Osteoblast (primary cell): Measurements from ENCODE around the gene KLHL29. TPM values are rescaled to one million over a fixed set of nuclear protein-coding genes. Genes with fewer than 3 reads are reported as not detected.
A peak's percentile ranks its signal among the peaks of the same experiment; 100 is the strongest.

Experiments used
- DNase-seq: peaks from one replicate; pipeline ENCODE4 v3.0.0; 2011; ENCODE audit warnings: low spot score, mixed read lengths; ENCODE audit not compliant: insufficient read length; ENCODE audit errors: missing footprints
- H2AFZ ChIP-seq: 2 replicates; pipeline ENCODE4 v1.6.0; 2011; ENCODE audit warnings: mild to moderate bottlenecking, low read length
- H3K27ac ChIP-seq: 2 replicates; pipeline ENCODE4 v1.5.1; 2011; ENCODE audit warnings: mild to moderate bottlenecking, low read depth, low read length, moderate library complexity
- H3K27me3 ChIP-seq: 2 replicates; pipeline ENCODE4 v1.6.0; 2012; ENCODE audit warnings: mild to moderate bottlenecking, control low read depth, inconsistent platforms, low read length, moderate library complexity; ENCODE audit not compliant: insufficient read depth
- H3K36me3 ChIP-seq: 2 replicates; pipeline ENCODE4 v1.5.1; 2011; ENCODE audit warnings: mild to moderate bottlenecking, low read length, control low read depth, moderate library complexity; ENCODE audit not compliant: insufficient read depth
- H3K4me1 ChIP-seq: 2 replicates; pipeline ENCODE4 v1.5.1; 2011; ENCODE audit warnings: mild to moderate bottlenecking, low read length, control low read depth, moderate library complexity; ENCODE audit not compliant: insufficient read depth
- H3K4me2 ChIP-seq: 2 replicates; pipeline ENCODE4 v1.6.0; 2011; ENCODE audit warnings: mild to moderate bottlenecking, low read length; ENCODE audit not compliant: insufficient read depth
- H3K4me3 ChIP-seq: fragments of 200-600 bp; sonication (generic); 3 replicates; pipeline ENCODE4 v1.5.1; 2012; ENCODE audit warnings: mild to moderate bottlenecking, low read length, inconsistent platforms; ENCODE audit not compliant: insufficient read depth
- H3K79me2 ChIP-seq: 2 replicates; pipeline ENCODE4 v1.6.0; 2012; ENCODE audit warnings: mild to moderate bottlenecking, low read length, control low read depth, inconsistent platforms; ENCODE audit not compliant: insufficient read depth
- H3K9me3 ChIP-seq: 2 replicates; pipeline ENCODE4 v1.5.1; 2011; ENCODE audit warnings: low read depth, low read length, control low read depth
- H4K20me1 ChIP-seq: 2 replicates; pipeline ENCODE4 v1.6.0; 2012; ENCODE audit warnings: mild to moderate bottlenecking, low read length, control low read depth; ENCODE audit not compliant: insufficient read depth
- CTCF ChIP-seq: IDR thresholded peaks from 2 replicates; pipeline ENCODE4 v1.5.1; 2011; ENCODE audit warnings: mild to moderate bottlenecking, low read depth, low read length, moderate library complexity; ENCODE audit errors: extremely low read depth
- total RNA-seq: library from RNA; depleted of rRNA; stranded (reverse); fragments of >200 nt; gene quantifications from 2 replicates; pipeline ENCODE4 v1.2.3, GENCODE V29; 2012

The KLHL29 gene
- total RNA-seq = 1.5 and 3.3 TPM in 2 replicates

- no peak within 1 kb of the TSS for H3K27ac ChIP-seq
- H4K20me1 ChIP-seq = peaks cover 9% of the 10 kb centered on the region
- peak within 1 kb of the TSS; percentile 80 for H3K4me2 ChIP-seq
- peak within 1 kb of the TSS; percentile 70 for H3K4me3 ChIP-seq
- no peaks in the 10 kb centered on the region for H3K36me3 ChIP-seq
- H3K27me3 ChIP-seq = peaks cover 22% of the 10 kb centered on the region
- peak within 1 kb of the TSS; percentile 74 for H2AFZ ChIP-seq
- no peaks in the 10 kb centered on the region for H3K79me2 ChIP-seq
- no peaks in the 10 kb centered on the region for H3K9me3 ChIP-seq
- DNase-seq = peak; percentile 100
- TF ChIP-seq CTCF = no peak
- H3K4me1 ChIP-seq = peaks cover 14% of the 10 kb centered on the region
Measured at GRCh38 chr2:23384551-23385343, at the start of gene KLHL29. TSS of gene KLHL29 (plus strand) at chr2:23385179. CDS start at chr2:23562197, 177,018 bp downstream.

- no peak for DNase-seq
- Histone ChIP-seq H3K27me3 (no peaks in the 10 kb centered on the region), H3K79me2 (no peaks in the 10 kb centered on the region), H3K4me2 (no peak overlapping the region), H3K36me3 (no peaks in the 10 kb centered on the region), H4K20me1 (no peaks in the 10 kb centered on the region), H3K9me3 (no peaks in the 10 kb centered on the region), H3K27ac (no peak overlapping the region), H2AFZ (no peak overlapping the region), H3K4me1 (no peaks in the 10 kb centered on the region), H3K4me3 (no peak overlapping the region)
- no peak for TF ChIP-seq CTCF
Measured at GRCh38 chr2:23335550-23335949, 49.4 kb upstream of the KLHL29 start.

- no peak for DNase-seq
- H3K79me2 ChIP-seq = no peaks in the 10 kb centered on the region
- no peak overlapping the region for H3K27ac ChIP-seq
- no peaks in the 10 kb centered on the region for H3K9me3 ChIP-seq
- no peaks in the 10 kb centered on the region for H3K27me3 ChIP-seq
- no peaks in the 10 kb centered on the region for H4K20me1 ChIP-seq
- no peak for TF ChIP-seq CTCF
- H3K4me1 ChIP-seq = no peaks in the 10 kb centered on the region
- no peak overlapping the region for H3K4me2 ChIP-seq
- H3K4me3 ChIP-seq = no peak overlapping the region
- H2AFZ ChIP-seq = no peak overlapping the region
- H3K36me3 ChIP-seq = no peaks in the 10 kb centered on the region
Measured at GRCh38 chr2:23342075-23342474, 42.9 kb upstream of the KLHL29 start.

GRCh38 chr2:23346029-23346428, 39.0 kb upstream of the KLHL29 start:
- no peak for TF ChIP-seq CTCF
- H3K79me2 ChIP-seq = no peaks in the 10 kb centered on the region
- no peak for DNase-seq
- peaks cover under 1% of the 10 kb centered on the region for H3K4me1 ChIP-seq
- H3K4me3 ChIP-seq = no peak overlapping the region
- H3K9me3 ChIP-seq = no peaks in the 10 kb centered on the region
- no peaks in the 10 kb centered on the region for H4K20me1 ChIP-seq
- no peaks in the 10 kb centered on the region for H3K36me3 ChIP-seq
- no peak overlapping the region for H2AFZ ChIP-seq
- no peak overlapping the region for H3K27ac ChIP-seq
- H3K27me3 ChIP-seq = no peaks in the 10 kb centered on the region
- H3K4me2 ChIP-seq = no peak overlapping the region
